SK-N-MC (cell line): ENCODE data around the gene PTEN.
"Not testable (repeated sequence)": the region's sequence is repeated elsewhere in the genome, so short reads cannot be mapped to it uniquely, and the experiment has no call there.

Experiments used
- EZH2 ChIP-seq: fragments of 200-600 bp; sonication (generic); IDR thresholded peaks from one replicate; pipeline ENCODE4 v1.6.1; 2017; ENCODE audit warnings: antibody characterized with exemption
- POLR2AphosphoS5 ChIP-seq: IDR thresholded peaks from 2 replicates; pipeline ENCODE4 v1.6.1; 2012; ENCODE audit warnings: mild to moderate bottlenecking, low read depth, low read length, borderline replicate concordance

DNA sequence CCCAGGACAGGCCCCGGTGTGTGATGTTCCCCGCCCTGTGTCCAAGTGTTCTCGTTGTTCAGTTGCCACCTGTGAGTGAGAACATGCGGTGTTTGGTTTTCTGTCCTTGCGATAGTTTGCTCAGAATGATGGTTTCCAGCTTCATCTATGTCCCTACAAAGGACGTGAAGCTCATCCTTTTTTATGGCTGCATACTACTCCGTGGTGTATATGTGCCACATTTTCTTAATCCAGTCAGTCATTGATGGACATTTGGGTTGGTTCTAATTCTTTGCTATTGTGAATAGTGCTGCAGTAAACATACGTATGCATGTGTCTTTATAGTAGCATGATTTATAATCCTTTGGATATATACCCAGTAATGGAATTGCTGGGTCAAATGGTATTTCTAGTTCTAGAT, 34.5 kb downstream of the PTEN start:
- not testable (repeated sequence) for TF ChIP-seq EZH2, POLR2AphosphoS5
